Ovary (tissue), 3 donors: Measurements from ENCODE around the gene ZNF205.

ENCODE experiments used
- CTCF ChIP-seq, 3 donors: fragments of 450-650 bp in 2 of 3; fragments of 200-600 bp in 1 of 3; IDR thresholded peaks; one replicate each; pipeline versions ENCODE4 v1.5.1 to v1.8.0; 2016 to 2022; ENCODE audit warnings: antibody characterized with exemption in 3 of 3, mild to moderate bottlenecking in 1 of 3
- EP300 ChIP-seq: sonication (generic); formaldehyde crosslinking; IDR thresholded peaks from one replicate; pipeline ENCODE4 v1.6.1; 2017; ENCODE audit warnings: antibody characterized with exemption
- donor health status: DM: no; HTN: no; CAD: no.

GRCh38 chr16:3138342-3138741 lies 26.0 kb downstream of the ZNF205 start:
- TF ChIP-seq EP300 = no peak
- no peak for TF ChIP-seq CTCF (IDR thresholded peaks at IDR 0.05)
